HG02885 (cell line): ENCODE data around the gene VMO1.

ENCODE experiments used
- ATAC-seq: cut with Tn5 transposase; IDR thresholded peaks from one replicate; pipeline ENCODE4 v1.9.1; 2021; ENCODE audit warnings: mild to moderate bottlenecking; ENCODE audit not compliant: unreplicated experiment, poor library complexity

VMO1 gene

GRCh38 chr17:4766201-4766600, 20.0 kb downstream of the VMO1 start:
- ATAC-seq: no peak

- no peak for ATAC-seq
Measured at GRCh38 chr17:4764595-4764994, 21.6 kb downstream of the VMO1 start.

GRCh38 chr17:4759776-4760236, 26.4 kb downstream of the VMO1 start:
- no peak for ATAC-seq

- ATAC-seq: no peak
Measured at GRCh38 chr17:4753392-4753791, 32.8 kb downstream of the VMO1 start.

GRCh38 chr17:4751932-4752331, 34.2 kb downstream of the VMO1 start:
- ATAC-seq: no peak

- ATAC-seq: no peak
Measured at GRCh38 chr17:4750606-4751005, 35.6 kb downstream of the VMO1 start.

GRCh38 chr17:4748686-4749085, 37.5 kb downstream of the VMO1 start:
- no peak for ATAC-seq

GRCh38 chr17:4747847-4748246, 38.3 kb downstream of the VMO1 start:
- no peak for ATAC-seq

GRCh38 chr17:4744999-4745969, 40.9 kb downstream of the VMO1 start:
- ATAC-seq: no peak

GRCh38 chr17:4743898-4744297, 42.3 kb downstream of the VMO1 start:
- no peak for ATAC-seq

GRCh38 chr17:4743216-4743615, 42.9 kb downstream of the VMO1 start:
- ATAC-seq: no peak

- no peak for ATAC-seq
Measured at GRCh38 chr17:4742629-4743028, 43.5 kb downstream of the VMO1 start.

GRCh38 chr17:4742133-4742532, 44.0 kb downstream of the VMO1 start:
- no peak for ATAC-seq

GRCh38 chr17:4741544-4741943, 44.6 kb downstream of the VMO1 start:
- no peak for ATAC-seq

- ATAC-seq: no peak
Measured at GRCh38 chr17:4740584-4740983, 45.6 kb downstream of the VMO1 start.

GRCh38 chr17:4740025-4740351, 46.2 kb downstream of the VMO1 start:
- ATAC-seq: no peak

- peak; percentile 57 for ATAC-seq
Measured at GRCh38 chr17:4739122-4740024, 46.8 kb downstream of the VMO1 start, which contains the start of the genes CXCL16 and ZMYND15. TSS of gene CXCL16 (minus strand) at chr17:4739928. CDS start at chr17:4739339, 589 bp downstream. TSS of gene ZMYND15 (plus strand) at chr17:4739833. CDS start at chr17:4740549, 716 bp downstream.

- ATAC-seq: no peak
Measured at GRCh38 chr17:4738136-4739121, 47.7 kb downstream of the VMO1 start.

- ATAC-seq: no peak
Measured at GRCh38 chr17:4735876-4736651, 50.1 kb downstream of the VMO1 start.
